ENCODE measurements around the gene MED29.
A peak's percentile ranks its signal among the peaks of the same experiment; 100 is the strongest.

Gene MED29

DNA sequence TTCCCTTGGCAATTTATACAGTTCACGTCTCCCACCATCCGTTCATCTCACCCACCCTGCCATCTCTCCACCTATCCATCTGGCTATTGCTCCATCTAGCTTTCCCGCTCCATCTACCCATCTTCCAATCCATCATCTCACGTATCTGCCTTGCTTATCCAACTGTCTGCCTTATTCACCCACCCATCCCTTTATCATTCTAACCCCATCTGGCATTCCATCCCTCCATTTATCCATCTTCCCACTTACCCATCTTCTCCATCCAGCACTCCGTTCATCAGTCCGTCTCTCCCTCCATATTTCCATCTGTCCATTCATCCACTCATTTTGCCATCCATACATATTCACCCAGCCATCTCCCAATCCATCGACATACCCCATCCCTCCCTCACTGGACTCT is 34.6 kb downstream of the MED29 start:
- H3K4me3 ChIP-seq (ENCODE audit: low read depth, low read length) = no peak overlapping the region
- TF ChIP-seq CTCF (conservative IDR thresholded peaks at IDR 0.05; ENCODE audit: low read depth, low read length) = no peak
- no peak for DNase-seq (ENCODE audit: low read depth)

DNA sequence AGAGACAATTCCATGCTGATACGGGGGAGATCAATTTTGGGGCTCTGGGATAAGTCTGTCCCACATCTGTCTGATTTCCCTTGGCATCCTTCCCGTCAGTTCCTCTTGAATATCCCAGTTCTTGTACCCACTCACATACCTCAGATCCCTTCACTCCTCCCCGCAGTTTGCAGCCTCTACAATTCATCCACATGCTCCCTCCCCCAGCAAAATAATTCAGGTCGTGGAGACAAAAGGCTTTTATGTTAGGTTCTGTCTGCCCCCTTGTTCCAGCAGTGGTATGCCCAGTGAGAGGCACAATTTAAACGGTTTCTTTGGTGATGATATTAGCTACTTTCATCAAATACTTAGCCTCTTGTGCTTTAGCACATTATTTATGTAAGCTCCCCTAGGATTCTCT is 35.0 kb downstream of the MED29 start:
- H3K4me3 ChIP-seq (ENCODE audit: low read depth, low read length) = no peak overlapping the region
- DNase-seq (ENCODE audit: low read depth) = no peak
- no peak for TF ChIP-seq CTCF (conservative IDR thresholded peaks at IDR 0.05; ENCODE audit: low read depth, low read length)

- TF ChIP-seq CTCF (conservative IDR thresholded peaks at IDR 0.05; ENCODE audit: low read depth, low read length) = no peak
- DNase-seq (ENCODE audit: low read depth) = no peak
- H3K4me3 ChIP-seq (ENCODE audit: low read depth, low read length) = no peak overlapping the region
Observed at GRCh38 chr19:39427707-39428106, 36.5 kb downstream of the MED29 start.

GRCh38 chr19:39428283-39429112 is 37.3 kb downstream of the MED29 start:
- peak; percentile 93 for DNase-seq (ENCODE audit: low read depth)
- TF ChIP-seq CTCF (conservative IDR thresholded peaks at IDR 0.05; ENCODE audit: low read depth, low read length) = no peak
- H3K4me3 ChIP-seq (ENCODE audit: low read depth, low read length) = no peak overlapping the region

DNA sequence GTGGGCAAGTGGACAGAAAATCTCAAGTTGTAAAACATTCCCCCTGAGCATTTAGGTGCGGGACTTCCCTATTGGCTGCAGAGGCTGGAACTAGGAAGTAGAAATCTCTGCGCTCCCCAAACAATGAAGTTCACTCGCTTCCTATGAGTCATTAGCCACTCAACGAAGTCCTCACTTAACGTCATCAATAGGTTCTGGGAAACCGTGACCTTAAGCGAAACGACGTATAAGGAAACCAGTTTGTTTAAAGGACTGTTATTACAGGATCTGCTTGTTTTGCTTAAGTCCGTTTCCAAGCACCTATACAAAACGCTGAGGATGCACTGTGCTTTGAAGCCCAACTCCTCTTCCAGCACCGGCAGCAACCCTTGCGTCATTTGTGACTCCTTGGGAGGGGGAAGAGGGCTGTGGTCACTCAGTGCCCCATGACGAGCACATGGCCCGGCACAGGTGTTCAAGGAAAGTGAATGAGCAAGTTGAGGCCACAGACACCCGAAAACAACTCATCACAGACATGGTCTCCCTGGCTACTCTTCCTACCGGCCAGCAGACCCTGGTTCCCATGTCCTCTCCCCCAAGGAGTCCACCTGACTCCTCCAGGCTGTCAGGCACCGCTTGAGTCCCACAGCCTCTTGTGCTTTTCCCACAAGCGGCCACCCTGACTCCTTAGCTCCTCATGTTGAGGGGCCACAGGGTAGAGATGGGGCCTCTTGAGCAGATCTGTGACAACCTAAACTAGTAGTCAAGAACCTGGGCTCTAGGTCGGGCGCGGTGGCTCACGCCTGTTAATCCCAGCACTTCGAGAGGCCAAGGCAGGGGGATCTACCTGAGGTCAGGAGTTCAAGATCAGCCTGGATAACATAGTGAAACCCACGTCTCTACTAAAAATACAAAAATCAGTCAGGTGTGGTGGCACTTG is 39.8 kb downstream of the MED29 start:
- no peak for TF ChIP-seq CTCF (conservative IDR thresholded peaks at IDR 0.05; ENCODE audit: low read depth, low read length)
- DNase-seq (ENCODE audit: low read depth) = peak; percentile 99

GRCh38 chr19:39432677-39433025 is 41.5 kb downstream of the MED29 start:
- TF ChIP-seq CTCF (conservative IDR thresholded peaks at IDR 0.05; ENCODE audit: low read depth, low read length) = no peak
- no peak for DNase-seq (ENCODE audit: low read depth)
- H3K4me3 ChIP-seq (ENCODE audit: low read depth, low read length) = no peak overlapping the region

More for the DNA sequence above, 39.8 kb downstream of the MED29 start:
- H3K4me3 ChIP-seq (ENCODE audit: low read depth, low read length) = peak overlapping the region; percentile 26

Data from choroid plexus epithelial cell (primary cell).